GM12801 (cell line): ENCODE data around the gene RBM10.

Experiments used
- CTCF ChIP-seq: IDR thresholded peaks from one replicate; pipeline ENCODE4 v1.5.1; 2011; ENCODE audit warnings: control low read depth; ENCODE audit not compliant: insufficient read length; ENCODE audit errors: extremely low read depth

The RBM10 gene

GRCh38 chrX:47178337-47178736, 33.3 kb downstream of the RBM10 start:
- no peak for TF ChIP-seq CTCF

GRCh38 chrX:47179221-47179927, 34.4 kb downstream of the RBM10 start:
- no peak for TF ChIP-seq CTCF

- TF ChIP-seq CTCF, result no peak
Observed at GRCh38 chrX:47179928-47180255, 34.9 kb downstream of the RBM10 start.

GRCh38 chrX:47180346-47180745, 35.3 kb downstream of the RBM10 start:
- no peak for TF ChIP-seq CTCF

- TF ChIP-seq CTCF, result no peak
Observed at GRCh38 chrX:47181301-47181700, 36.3 kb downstream of the RBM10 start.

- TF ChIP-seq CTCF, result no peak
Observed at GRCh38 chrX:47182106-47182700, 37.2 kb downstream of the RBM10 start.

- TF ChIP-seq CTCF, result no peak
Observed at GRCh38 chrX:47184486-47184885, 39.5 kb downstream of the RBM10 start.
